Transverse colon (tissue), 4 donors: Measurements from ENCODE around the gene SULT1A1.

ENCODE experiments used
- CTCF ChIP-seq, 5 experiments: fragments of 200-600 bp in 3 of 5; fragments of 450-650 bp in 2 of 5; sonication (generic) in 3 of 5; IDR thresholded peaks; 1 replicate in 2 of 5; 2 replicates in 3 of 5; pipeline ENCODE4 v1.5.1; 2016 to 2017; ENCODE audit warnings: antibody characterized with exemption in 5 of 5, inconsistent platforms in 3 of 5, mild to moderate bottlenecking in 2 of 5, moderate library complexity in 1 of 5
- EP300 ChIP-seq: sonication (generic); formaldehyde crosslinking; IDR thresholded peaks from one replicate; pipeline ENCODE4 v1.6.1; 2017; ENCODE audit warnings: antibody characterized with exemption, low read depth
- POLR2AphosphoS5 ChIP-seq, 3 donors: sonication (generic); formaldehyde crosslinking; IDR thresholded peaks; one replicate each; pipeline ENCODE4 v1.6.1; 2016; ENCODE audit warnings: antibody characterized with exemption in 3 of 3

- TF ChIP-seq EP300 (no peak), CTCF (IDR thresholded peaks at IDR 0.05) (peak in 1 of 5 experiments; percentile 10), POLR2AphosphoS5 (IDR thresholded peaks at IDR 0.05) (peak in 2 of 3 donors; percentile 13 to 78)
Observed at GRCh38 chr16:28623172-28623711, 13.4 kb upstream of the SULT1A1 start.
